ENCODE results near the gene YARS1. TPM values are rescaled to one million over a fixed set of nuclear protein-coding genes. Genes with fewer than 3 reads are reported as not detected.

Gene YARS1
- total and polyA plus RNA-seq, 2 of the 4 experiments (the other 2 are of a cell fraction), result 100 to 166 TPM

DNA sequence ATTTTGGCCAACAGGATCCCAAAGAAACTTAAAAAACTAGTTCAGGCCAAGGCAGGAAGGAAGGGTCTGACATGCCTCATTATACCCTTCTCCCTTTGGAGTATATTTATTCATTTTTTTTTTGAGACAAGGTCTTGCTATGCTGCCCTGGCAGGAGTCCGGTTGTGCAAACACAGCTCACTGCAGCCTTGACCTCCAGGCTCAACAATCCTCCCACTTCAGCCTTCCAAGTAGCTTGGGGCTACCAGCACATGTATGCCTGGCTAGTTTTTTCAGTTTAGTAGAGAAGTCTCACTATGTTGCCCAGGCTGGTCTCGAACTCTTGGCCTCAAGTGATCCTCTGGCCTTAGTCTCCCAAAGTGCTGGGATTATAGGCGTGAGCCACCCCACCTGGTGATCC, 5.2 kb downstream of the YARS1 start:
- peaks cover 26% of the 10 kb centered on the region for H3K36me3 ChIP-seq (ENCODE audit: control insufficient read depth, insufficient read depth, low read length)
- no TSS peak for BruUV-seq (replicated peaks)
- CTCF ChIA-PET, result interaction anchor here (0.5 to 0.6 kb wide), 2 partner anchors 76 to 116 kb away, joined by 3 to 5 read pairs; no protein-coding TSS in a partner anchor

More for the DNA sequence above, 5.2 kb downstream of the YARS1 start:
- no peak overlapping the region for H3K4ac ChIP-seq (ENCODE audit: low read depth, low read length)
- no peak overlapping the region for H2BK15ac ChIP-seq (ENCODE audit: low read depth, low read length)
- no peak overlapping the region for H2AFZ ChIP-seq (replicated peaks; ENCODE audit: low read length, poor library complexity)
- POLR2A ChIA-PET (ENCODE audit: unreplicated experiment), result no interaction called here
- no peak overlapping the region for H4K8ac ChIP-seq (ENCODE audit: low read depth in 2 of 2, low read length in 2 of 2)
- H3K18ac ChIP-seq (ENCODE audit: low read depth, low read length), result no peak overlapping the region
- no peak overlapping the region for H2BK20ac ChIP-seq (ENCODE audit: low read depth, low read length)
- H3K14ac ChIP-seq (replicated peaks; ENCODE audit: low read depth, low read length), result no peak overlapping the region
- no peak overlapping the region for H3K4me2 ChIP-seq (ENCODE audit: low read depth, low read length)
- H3K4me1 ChIP-seq (ENCODE audit: control insufficient read depth, insufficient read depth, low read length), result peaks cover 5% of the 10 kb centered on the region
- no peak overlapping the region for H2AK5ac ChIP-seq (ENCODE audit: low read depth, low read length)
- H3K27ac ChIP-seq (ENCODE audit: insufficient read depth, low read length), result no peak overlapping the region
- no peak overlapping the region for H4K5ac ChIP-seq (ENCODE audit: low read depth, low read length)
- H3K9ac ChIP-seq (ENCODE audit: low read depth, low read length), result no peak overlapping the region
- WGBS, 2 experiments (ENCODE audit: extremely low coverage in 2 of 2, insufficient read length in 1 of 2), result no CpG with 5 or more reads among the region's 3 CpGs
- DNase-seq (no peak), ATAC-seq (ENCODE audit: low read depth) (no peak)
- H2AK9ac ChIP-seq (replicated peaks; ENCODE audit: low read depth, low read length, poor library complexity), result no peak overlapping the region
- H2BK5ac ChIP-seq (ENCODE audit: low read depth, low read length, poor library complexity, severe bottlenecking), result no peak overlapping the region
- no peak overlapping the region for H3K23ac ChIP-seq (ENCODE audit: low read depth, low read length)
- in situ Hi-C loops (cut with MboI; ENCODE audit: low sequenced_read_pairs), result no loop called here
- H3K9me3 ChIP-seq (ENCODE audit: control insufficient read depth, insufficient read depth, low read length), result no peaks in the 10 kb centered on the region
- no peak for TF ChIP-seq MAZ (IDR thresholded peaks at IDR 0.05; ENCODE audit: borderline replicate concordance, low read depth, low read length)
- TF ChIP-seq CHD1 (IDR thresholded peaks at IDR 0.05; ENCODE audit: low read depth, low read length), result no peak
- peaks cover 58% of the 10 kb centered on the region for H4K20me1 ChIP-seq (ENCODE audit: insufficient read depth, low read length)
- H3K4me3 ChIP-seq (ENCODE audit: insufficient read depth, low read depth, low read length), result no peak overlapping the region
- H3K79me1 ChIP-seq (ENCODE audit: low read depth in 1 of 2, low read length in 2 of 2), result peaks cover 33 to 80% of the 10 kb centered on the region in 2 experiments
- H3K56ac ChIP-seq (ENCODE audit: extremely low read depth, insufficient read depth, low read length), result no peak overlapping the region
- H3K9me1 ChIP-seq (ENCODE audit: insufficient read depth, low read length), result peaks cover 9% of the 10 kb centered on the region
- no peak overlapping the region for H2BK120ac ChIP-seq (ENCODE audit: low read depth, low read length)
- dilution Hi-C loops (cut with HindIII; ENCODE audit: low sequenced_read_pairs, unreplicated experiment), result no loop called here
- no peak overlapping the region for H4K91ac ChIP-seq (ENCODE audit: insufficient read depth, low read depth, low read length)
- no peaks in the 10 kb centered on the region for H3K27me3 ChIP-seq (ENCODE audit: control insufficient read depth, insufficient read depth, low read length)
- intact Hi-C loops (cut with micrococcal nuclease), result loop anchor here (2.0 kb wide), 1 partner anchor 13 kb away; no protein-coding TSS in a partner anchor
